Cortex of kidney (tissue), 1 donor: ENCODE data around the gene NATD1.

Experiments
- DNase-seq: peaks from one replicate; lab custom pipeline; 2025; lab: John Stamatoyannopoulos, UW

Gene NATD1

GRCh38 chr17:21191698-21192097, 61.5 kb downstream of the NATD1 start:
- no peak for DNase-seq

GRCh38 chr17:21190078-21190477, 63.1 kb downstream of the NATD1 start:
- no peak for DNase-seq

GRCh38 chr17:21189361-21189760, 63.8 kb downstream of the NATD1 start:
- no peak for DNase-seq
